ENCODE measurements around the gene THSD7B.

- TF ChIP-seq CTCF (IDR thresholded peaks at IDR 0.05) (no peak), NR3C1 (IDR thresholded peaks at IDR 0.05) (no peak), REST (IDR thresholded peaks at IDR 0.05) (no peak), HEYL (CRISPR knock-in tag; IDR thresholded peaks at IDR 0.05) (no peak), EHMT2 (IDR thresholded peaks at IDR 0.05; ENCODE audit: low read depth) (no peak), POLR2AphosphoS2 (conservative IDR thresholded peaks at IDR 0.05; ENCODE audit: low read length) (no peak), CHD2 (IDR thresholded peaks at IDR 0.05; ENCODE audit: low read length, partially characterized antibody) (no peak), ELK1 (IDR thresholded peaks at IDR 0.05; ENCODE audit: low read depth, low read length) (no peak), RNF2 (IDR thresholded peaks at IDR 0.05; ENCODE audit: borderline replicate concordance, low read depth) (no peak), MAFK (IDR thresholded peaks at IDR 0.05; ENCODE audit: partially characterized antibody) (no peak), MYC (IDR thresholded peaks at IDR 0.05; ENCODE audit: borderline replicate concordance, low read length) (no peak)
- TF ChIP-seq, protein P1, sequence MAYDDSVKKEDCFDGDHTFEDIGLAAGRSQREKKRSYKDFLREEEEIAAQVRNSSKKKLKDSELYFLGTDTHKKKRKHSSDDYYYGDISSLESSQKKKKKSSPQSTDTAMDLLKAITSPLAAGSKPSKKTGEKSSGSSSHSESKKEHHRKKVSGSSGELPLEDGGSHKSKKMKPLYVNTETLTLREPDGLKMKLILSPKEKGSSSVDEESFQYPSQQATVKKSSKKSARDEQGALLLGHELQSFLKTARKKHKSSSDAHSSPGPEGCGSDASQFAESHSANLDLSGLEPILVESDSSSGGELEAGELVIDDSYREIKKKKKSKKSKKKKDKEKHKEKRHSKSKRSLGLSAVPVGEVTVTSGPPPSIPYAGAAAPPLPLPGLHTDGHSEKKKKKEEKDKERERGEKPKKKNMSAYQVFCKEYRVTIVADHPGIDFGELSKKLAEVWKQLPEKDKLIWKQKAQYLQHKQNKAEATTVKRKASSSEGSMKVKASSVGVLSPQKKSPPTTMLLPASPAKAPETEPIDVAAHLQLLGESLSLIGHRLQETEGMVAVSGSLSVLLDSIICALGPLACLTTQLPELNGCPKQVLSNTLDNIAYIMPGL (CRISPR knock-in tag; IDR thresholded peaks at IDR 0.05; ENCODE audit: borderline replicate concordance) = no peak
These were observed 879.4 kb downstream of the THSD7B start for GRCh38 chr2:137644731-137645130.
